CD4-positive, alpha-beta T cell (primary cell): ENCODE results near the gene IQCF5. TPM values are rescaled to one million over a fixed set of nuclear protein-coding genes. Genes with fewer than 3 reads are reported as not detected.

Experiments
- ATAC-seq: fragments of 200-7000 bp; cut with Tn5 transposase; one replicate; pipeline ENCODE4 v1.10.0; 2022; ENCODE audit warnings: mild to moderate bottlenecking; ENCODE audit not compliant: poor library complexity
- CTCF ChIA-PET: fragments of 350-600 bp; sonication (Branson Sonifier 250); formaldehyde crosslinking; loops from one replicate; lab custom pipeline; 2021; ENCODE audit warnings: antibody characterized with exemption, inconsistent platforms; lab: Charles Lee
- POLR2A ChIA-PET: fragments of 350-600 bp; sonication (Branson Sonifier 250); formaldehyde crosslinking; loops from one replicate; lab custom pipeline; 2021; ENCODE audit warnings: antibody characterized with exemption, inconsistent platforms; lab: Charles Lee
- DNase-seq, 14 experiments: peaks; one replicate each; pipeline ENCODE4 v3.0.0-alpha.2; 2013 to 2020; ENCODE audit warnings: mixed read lengths in 2 of 14
- H3K27ac ChIP-seq, 2 donors: one replicate each; pipeline versions ENCODE4 v1.5.1 to v1.7.0; 2013; ENCODE audit warnings: low read length in 2 of 2, low read depth in 1 of 2, mild to moderate bottlenecking in 1 of 2
- H3K27me3 ChIP-seq, 2 experiments: 1 replicate in 1 of 2; 2 replicates in 1 of 2; pipeline versions ENCODE4 v1.6.1 to v1.7.0; 2013; ENCODE audit warnings: low read length in 2 of 2, control low read depth in 1 of 2, mild to moderate bottlenecking in 1 of 2, moderate library complexity in 1 of 2; ENCODE audit not compliant: insufficient read depth in 2 of 2, control insufficient read depth in 1 of 2
- H3K36me3 ChIP-seq: one replicate; pipeline ENCODE4 v1.6.1; 2013; ENCODE audit warnings: low read length, control low read depth; ENCODE audit not compliant: insufficient read depth
- H3K4me1 ChIP-seq: one replicate; pipeline ENCODE4 v1.6.1; 2013; ENCODE audit warnings: low read length, control low read depth; ENCODE audit not compliant: insufficient read depth
- H3K4me3 ChIP-seq: one replicate; pipeline ENCODE4 v1.5.1; 2013; ENCODE audit warnings: mild to moderate bottlenecking, low read length, moderate library complexity
- H3K9me3 ChIP-seq, 2 experiments: 1 replicate in 1 of 2; 2 replicates in 1 of 2; pipeline versions ENCODE4 v1.6.1 to v1.7.0; 2013; ENCODE audit warnings: low read length in 2 of 2, mild to moderate bottlenecking in 2 of 2, control low read depth in 1 of 2, moderate library complexity in 1 of 2; ENCODE audit not compliant: control insufficient read depth in 1 of 2, insufficient read depth in 1 of 2
- H3K27ac Mint-ChIP-seq: one replicate; pipeline ENCODE4 v1.8.0; 2020; ENCODE audit warnings: mixed read lengths
- H3K27me3 Mint-ChIP-seq: one replicate; pipeline ENCODE4 v1.8.0; 2021; ENCODE audit warnings: mixed read lengths
- H3K36me3 Mint-ChIP-seq: one replicate; pipeline ENCODE4 v1.8.0; 2021; ENCODE audit warnings: low read depth, mixed read lengths
- H3K4me1 Mint-ChIP-seq: one replicate; pipeline ENCODE4 v1.8.0; 2021; ENCODE audit warnings: low read depth, mixed read lengths
- H3K4me3 Mint-ChIP-seq: one replicate; pipeline ENCODE4 v1.8.0; 2020; ENCODE audit warnings: mild to moderate bottlenecking, mixed read lengths
- H3K9me3 Mint-ChIP-seq: one replicate; pipeline ENCODE4 v1.8.0; 2020; ENCODE audit warnings: mixed read lengths
- CTCF ChIP-seq: fragments of 200-600 bp; IDR thresholded peaks from one replicate; pipeline ENCODE4 v1.8.0; 2022; ENCODE audit warnings: antibody characterized with exemption, mild to moderate bottlenecking
- intact Hi-C, 2 experiments: fragments of 100-400 bp; cut with DNase I in 1 of 2; cut with micrococcal nuclease in 1 of 2; formaldehyde crosslinking; loops; one replicate each; pipeline versions ENCODE4 v1.15.1 to v1.9.0; 2023 to 2025; cut with DNase I, micrococcal nuclease
- total RNA-seq, 174 experiments: library from RNA in 2 of 174; stranded (reverse) in 2 of 174; gene quantifications; one replicate each; pipeline ENCODE4 v1.2.3 and lab custom pipeline; 2021 to 2026

Gene IQCF5
- total RNA-seq, 2 experiments from 2014 or later = not detected

GRCh38 chr3:51897391-51897790 is 22.0 kb upstream of the IQCF5 start:
- Histone ChIP-seq H3K4me1 (no peaks in the 10 kb centered on the region), H3K27ac (no peak overlapping the region), H3K9me3 (no peaks in the 10 kb centered on the region), H3K27me3 (peaks cover 4 to 5% of the 10 kb centered on the region in 2 experiments), H3K4me3 (no peak overlapping the region), H3K36me3 (no peaks in the 10 kb centered on the region)
- Mint-ChIP-seq H3K27ac (no peak overlapping the region), H3K36me3 (no peaks in the 10 kb centered on the region), H3K27me3 (peaks cover 42% of the 10 kb centered on the region), H3K9me3 (no peaks in the 10 kb centered on the region), H3K4me1 (no peaks in the 10 kb centered on the region), H3K4me3 (no peak overlapping the region)
- DNase-seq (no peak), ATAC-seq (no peak)
- CTCF ChIA-PET = no interaction called here
- no peak for TF ChIP-seq CTCF
- POLR2A ChIA-PET = no interaction called here
- intact Hi-C loops = no loop called here

GRCh38 chr3:51896607-51897305 is 21.4 kb upstream of the IQCF5 start:
- DNase-seq (no peak), ATAC-seq (no peak)
- H3K27ac Mint-ChIP-seq = no peak overlapping the region
- H3K4me3 Mint-ChIP-seq = no peak overlapping the region
- no peaks in the 10 kb centered on the region for H3K9me3 Mint-ChIP-seq
- peaks cover 4 to 8% of the 10 kb centered on the region in 2 experiments for H3K27me3 ChIP-seq
- no peak for TF ChIP-seq CTCF
- peaks cover 4% of the 10 kb centered on the region for H3K4me1 ChIP-seq
- intact Hi-C loops = no loop called here
- no peak overlapping the region for H3K4me3 ChIP-seq
- H3K36me3 ChIP-seq = no peaks in the 10 kb centered on the region
- peaks cover 41% of the 10 kb centered on the region for H3K27me3 Mint-ChIP-seq
- H3K4me1 Mint-ChIP-seq = no peaks in the 10 kb centered on the region
- POLR2A ChIA-PET = no interaction called here
- H3K27ac ChIP-seq = no peak overlapping the region
- CTCF ChIA-PET = no interaction called here
- no peaks in the 10 kb centered on the region for H3K9me3 ChIP-seq
- no peaks in the 10 kb centered on the region for H3K36me3 Mint-ChIP-seq

- POLR2A ChIA-PET = no interaction called here
- DNase-seq (no peak), ATAC-seq (no peak)
- Histone ChIP-seq H3K4me1 (peaks cover 8% of the 10 kb centered on the region), H3K36me3 (no peaks in the 10 kb centered on the region), H3K9me3 (no peaks in the 10 kb centered on the region), H3K27ac (no peak overlapping the region), H3K4me3 (no peak overlapping the region), H3K27me3 (peaks cover 4 to 6% of the 10 kb centered on the region in 2 experiments)
- intact Hi-C loops = no loop called here
- Mint-ChIP-seq H3K36me3 (no peaks in the 10 kb centered on the region), H3K27ac (no peak overlapping the region), H3K27me3 (peaks cover 30% of the 10 kb centered on the region), H3K4me3 (no peak overlapping the region), H3K9me3 (no peaks in the 10 kb centered on the region), H3K4me1 (no peaks in the 10 kb centered on the region)
- CTCF ChIA-PET = no interaction called here
- TF ChIP-seq CTCF = no peak
Measured at GRCh38 chr3:51894939-51895338, 19.5 kb upstream of the IQCF5 start.
